Peyer's patch (tissue), 4 donors: ENCODE data around the gene TNS3. TPM values are rescaled to one million over a fixed set of nuclear protein-coding genes. Genes with fewer than 3 reads are reported as not detected.

Experiments
- DNase-seq, 3 donors: peaks; one replicate each; pipeline ENCODE4 v3.0.0-alpha.2; 2017 to 2019
- H3K27ac ChIP-seq, 4 donors: fragments of 200-600 bp; sonication (generic); one replicate each; pipeline ENCODE4 v1.5.1; 2016 to 2019
- H3K27me3 ChIP-seq, 2 donors: fragments of 200-600 bp; sonication (generic); one replicate each; pipeline ENCODE4 v1.5.1; 2019
- H3K36me3 ChIP-seq, 3 donors: fragments of 200-600 bp; sonication (generic); one replicate each; pipeline ENCODE4 v1.5.1; 2016 to 2019
- H3K4me1 ChIP-seq, 4 donors: fragments of 200-600 bp; sonication (generic); one replicate each; pipeline ENCODE4 v1.5.1; 2016 to 2019
- H3K4me3 ChIP-seq, 4 donors: fragments of 200-600 bp; sonication (generic); 1 replicate in 3 of 4; 2 replicates in 1 of 4; pipeline ENCODE4 v1.5.1; 2016 to 2019; ENCODE audit warnings: mild to moderate bottlenecking in 1 of 4
- H3K9me3 ChIP-seq, 4 donors: fragments of 200-600 bp; sonication (generic); one replicate each; pipeline ENCODE4 v1.5.1; 2016 to 2019; ENCODE audit warnings: mild to moderate bottlenecking in 1 of 4
- POLR2A ChIP-seq, 2 donors: fragments of 450-650 bp; IDR thresholded peaks; one replicate each; pipeline ENCODE4 v1.5.1; 2017; ENCODE audit warnings: antibody characterized with exemption in 2 of 2, mild to moderate bottlenecking in 2 of 2, moderate library complexity in 2 of 2
- total RNA-seq, 4 donors: library from RNA; depleted of rRNA; stranded (reverse); fragments of >200 nt; gene quantifications; one replicate each; pipeline ENCODE4 v1.1.0, GENCODE V29; 2016
- TF ChIP-seq, protein P1 (sequence below), 6 experiments: fragments of 450-650 bp in 4 of 6; fragments of 200-600 bp in 2 of 6; sonication (generic) in 1 of 6; IDR thresholded peaks; one replicate each; pipeline ENCODE4 v1.5.1; 2017 to 2019; ENCODE audit warnings: antibody characterized with exemption in 6 of 6, mild to moderate bottlenecking in 3 of 6, moderate library complexity in 1 of 6

TNS3 gene
- total RNA-seq, 4 donors from 2014 or later, result 79.5 to 157 (median 112) TPM

GRCh38 chr7:47290867-47291266, 291.0 kb downstream of the TNS3 start:
- H3K27me3 ChIP-seq, result no peaks in the 10 kb centered on the region
- no peak overlapping the region for H3K4me3 ChIP-seq
- H3K9me3 ChIP-seq, result no peaks in the 10 kb centered on the region
- DNase-seq, result no peak
- H3K4me1 ChIP-seq, result no peaks in the 10 kb centered on the region
- peak overlapping the region in 1 of 4 donors; percentile 9 for H3K27ac ChIP-seq
- H3K36me3 ChIP-seq, result peaks cover 0 to 70% (median 0%) of the 10 kb centered on the region in 3 donors
- TF ChIP-seq, protein P1, sequence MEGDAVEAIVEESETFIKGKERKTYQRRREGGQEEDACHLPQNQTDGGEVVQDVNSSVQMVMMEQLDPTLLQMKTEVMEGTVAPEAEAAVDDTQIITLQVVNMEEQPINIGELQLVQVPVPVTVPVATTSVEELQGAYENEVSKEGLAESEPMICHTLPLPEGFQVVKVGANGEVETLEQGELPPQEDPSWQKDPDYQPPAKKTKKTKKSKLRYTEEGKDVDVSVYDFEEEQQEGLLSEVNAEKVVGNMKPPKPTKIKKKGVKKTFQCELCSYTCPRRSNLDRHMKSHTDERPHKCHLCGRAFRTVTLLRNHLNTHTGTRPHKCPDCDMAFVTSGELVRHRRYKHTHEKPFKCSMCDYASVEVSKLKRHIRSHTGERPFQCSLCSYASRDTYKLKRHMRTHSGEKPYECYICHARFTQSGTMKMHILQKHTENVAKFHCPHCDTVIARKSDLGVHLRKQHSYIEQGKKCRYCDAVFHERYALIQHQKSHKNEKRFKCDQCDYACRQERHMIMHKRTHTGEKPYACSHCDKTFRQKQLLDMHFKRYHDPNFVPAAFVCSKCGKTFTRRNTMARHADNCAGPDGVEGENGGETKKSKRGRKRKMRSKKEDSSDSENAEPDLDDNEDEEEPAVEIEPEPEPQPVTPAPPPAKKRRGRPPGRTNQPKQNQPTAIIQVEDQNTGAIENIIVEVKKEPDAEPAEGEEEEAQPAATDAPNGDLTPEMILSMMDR (IDR thresholded peaks at IDR 0.05), result no peak
- no peak for TF ChIP-seq POLR2A (IDR thresholded peaks at IDR 0.05)

- DNase-seq, result no peak
- Histone ChIP-seq H3K4me3 (no peak overlapping the region), H3K4me1 (no peaks in the 10 kb centered on the region), H3K27ac (no peak overlapping the region), H3K27me3 (no peaks in the 10 kb centered on the region), H3K36me3 (peaks cover 0 to 74% (median 0%) of the 10 kb centered on the region in 3 donors), H3K9me3 (no peaks in the 10 kb centered on the region)
- no peak for TF ChIP-seq POLR2A (IDR thresholded peaks at IDR 0.05)
- TF ChIP-seq, protein P1 (IDR thresholded peaks at IDR 0.05), result no peak
These were observed 291.4 kb downstream of the TNS3 start for GRCh38 chr7:47290466-47290865.

DNA sequence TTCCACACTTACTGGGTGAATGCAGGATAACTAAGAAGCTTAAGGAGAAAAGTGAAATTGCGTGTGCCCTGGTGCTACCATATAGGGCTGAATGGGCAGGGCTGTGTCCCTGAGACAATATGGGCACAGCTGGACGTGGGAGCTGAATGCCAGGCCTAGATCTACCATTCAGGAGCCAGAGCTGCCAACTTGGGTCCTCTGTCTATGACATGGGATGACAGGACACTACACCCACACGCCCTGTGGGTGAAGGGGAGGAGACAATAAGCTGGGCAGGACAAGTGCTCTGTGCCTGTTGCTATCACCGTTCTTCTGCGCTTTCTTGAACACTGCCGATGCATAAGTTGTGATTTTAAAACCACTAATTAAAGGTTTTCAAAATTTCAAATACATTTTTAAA, 293.9 kb downstream of the TNS3 start:
- Histone ChIP-seq H3K36me3 (peaks cover 0 to 79% (median 0%) of the 10 kb centered on the region in 3 donors), H3K4me1 (peaks cover 0 to 11% (median 0%) of the 10 kb centered on the region in 4 donors), H3K4me3 (no peak overlapping the region), H3K27me3 (no peaks in the 10 kb centered on the region), H3K27ac (no peak overlapping the region), H3K9me3 (no peaks in the 10 kb centered on the region)
- DNase-seq, result no peak
- no peak for TF ChIP-seq POLR2A (IDR thresholded peaks at IDR 0.05)
- TF ChIP-seq, protein P1 (IDR thresholded peaks at IDR 0.05), result no peak

- no peak overlapping the region for H3K4me3 ChIP-seq
- peaks cover 0 to 1% (median 0%) of the 10 kb centered on the region in 4 donors for H3K9me3 ChIP-seq
- TF ChIP-seq, protein P1 (IDR thresholded peaks at IDR 0.05), result no peak
- TF ChIP-seq POLR2A (IDR thresholded peaks at IDR 0.05), result no peak
- no peak for DNase-seq
- no peak overlapping the region for H3K27ac ChIP-seq
- H3K27me3 ChIP-seq, result no peaks in the 10 kb centered on the region
- H3K36me3 ChIP-seq, result peaks cover 0 to 78% (median 0%) of the 10 kb centered on the region in 3 donors
- peaks cover 0 to 14% (median 2%) of the 10 kb centered on the region in 4 donors for H3K4me1 ChIP-seq
These were observed 295.9 kb downstream of the TNS3 start for GRCh38 chr7:47285860-47286491.

GRCh38 chr7:47284691-47285635, 296.9 kb downstream of the TNS3 start:
- Histone ChIP-seq H3K4me3 (no peak overlapping the region), H3K4me1 (peaks cover 0 to 14% (median 2%) of the 10 kb centered on the region in 4 donors), H3K9me3 (peaks cover 0 to 4% (median 0%) of the 10 kb centered on the region in 4 donors), H3K27me3 (no peaks in the 10 kb centered on the region), H3K36me3 (peaks cover 0 to 78% (median 0%) of the 10 kb centered on the region in 3 donors), H3K27ac (peak overlapping the region in 2 of 4 donors; percentile 75 to 86)
- no peak for DNase-seq
- TF ChIP-seq, protein P1 (IDR thresholded peaks at IDR 0.05), result no peak
- TF ChIP-seq POLR2A (IDR thresholded peaks at IDR 0.05), result no peak
